ENCODE measurements around the gene CENPH.

DNA sequence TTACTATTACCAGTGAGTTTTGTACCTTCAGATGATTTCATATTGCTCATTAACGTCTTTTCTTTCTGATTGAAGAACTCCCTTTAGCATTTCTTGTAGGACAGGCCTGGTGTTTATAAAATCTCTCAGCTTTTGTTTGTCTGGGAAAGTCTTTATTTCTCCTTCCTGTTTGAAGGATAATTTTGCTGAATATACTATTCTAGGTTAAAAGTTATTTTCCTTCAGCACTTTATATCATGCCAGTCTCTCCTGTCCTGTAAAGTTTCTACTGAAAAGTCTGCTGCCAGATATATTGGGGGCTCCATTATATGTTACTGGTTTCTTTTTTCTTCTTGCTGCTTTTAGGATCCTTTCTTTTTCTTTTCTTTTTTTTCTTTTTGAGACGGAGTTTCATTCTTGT is 58.6 kb downstream of the CENPH start:
- no peak for TF ChIP-seq POLR2A (IDR thresholded peaks at IDR 0.05; ENCODE audit: low read depth, low read length)
- no peak for TF ChIP-seq POLR2AphosphoS5 (IDR thresholded peaks at IDR 0.05; ENCODE audit: low read depth, low read length)
- TF ChIP-seq TAF1 (IDR thresholded peaks at IDR 0.05; ENCODE audit: low read depth, low read length), result no peak
- no peak for TF ChIP-seq POU2F2 (IDR thresholded peaks at IDR 0.05; ENCODE audit: low read depth, low read length)
- TF ChIP-seq SPI1 (IDR thresholded peaks at IDR 0.05; ENCODE audit: low read depth, low read length), result no peak
- TF ChIP-seq PAX5 (IDR thresholded peaks at IDR 0.05; ENCODE audit: insufficient read depth, low read length, severe bottlenecking), result no peak

Measured in GM12891 (cell line).